GM19023 (cell line): ENCODE results near the gene HTR2A.
A peak's percentile ranks its signal among the peaks of the same experiment; 100 is the strongest.

Source experiments
- ATAC-seq: cut with Tn5 transposase; IDR thresholded peaks from one replicate; pipeline ENCODE4 v1.9.1; 2021; ENCODE audit warnings: mild to moderate bottlenecking, moderate library complexity; ENCODE audit not compliant: unreplicated experiment

Gene HTR2A

GRCh38 chr13:46896341-46897137 lies at the start of gene HTR2A:
Gene HTR2A (minus strand): TSS chr13:46897053. CDS start chr13:46895906, 1,147 bp downstream.
- no peak for ATAC-seq

GRCh38 chr13:46936525-46936924 lies 39.7 kb upstream of the HTR2A start:
- no peak for ATAC-seq

GRCh38 chr13:46934749-46935148 lies 37.9 kb upstream of the HTR2A start:
- no peak for ATAC-seq

DNA sequence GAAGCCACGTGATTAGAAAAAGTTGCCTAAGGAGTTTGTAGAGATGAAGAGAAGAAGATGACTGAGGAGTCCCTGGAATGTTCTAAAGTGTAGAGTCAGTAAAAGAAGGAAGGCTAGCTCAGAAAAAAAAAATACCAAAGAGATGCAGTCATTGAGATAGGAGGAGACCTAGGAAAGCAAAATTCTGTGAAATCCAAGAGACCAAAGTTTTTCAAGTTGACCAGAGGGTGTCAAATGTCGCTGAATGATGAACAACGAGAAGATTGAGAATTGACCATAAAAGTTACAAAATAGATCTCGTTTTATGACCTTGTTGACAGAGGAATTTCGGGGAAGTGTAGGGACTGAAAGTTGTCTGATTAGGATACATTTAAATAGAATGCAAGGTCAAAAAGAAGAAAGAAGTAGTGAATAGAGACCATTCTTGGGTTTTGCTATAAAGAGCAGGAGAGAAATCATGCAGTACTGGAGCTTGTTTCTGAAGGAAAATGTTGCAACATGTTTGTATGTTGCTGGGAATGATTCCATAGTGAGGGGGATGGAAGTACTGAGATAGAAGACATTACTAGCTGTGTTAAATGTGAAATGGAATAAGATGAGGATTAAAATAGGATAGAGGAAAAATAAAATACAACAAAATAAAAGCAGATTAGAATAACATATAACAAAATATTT lies 30.2 kb upstream of the HTR2A start:
- ATAC-seq: no peak

GRCh38 chr13:46925486-46925885 lies 28.6 kb upstream of the HTR2A start:
- ATAC-seq: no peak

- no peak for ATAC-seq
Measured at GRCh38 chr13:46914341-46914740, 17.5 kb upstream of the HTR2A start.

DNA sequence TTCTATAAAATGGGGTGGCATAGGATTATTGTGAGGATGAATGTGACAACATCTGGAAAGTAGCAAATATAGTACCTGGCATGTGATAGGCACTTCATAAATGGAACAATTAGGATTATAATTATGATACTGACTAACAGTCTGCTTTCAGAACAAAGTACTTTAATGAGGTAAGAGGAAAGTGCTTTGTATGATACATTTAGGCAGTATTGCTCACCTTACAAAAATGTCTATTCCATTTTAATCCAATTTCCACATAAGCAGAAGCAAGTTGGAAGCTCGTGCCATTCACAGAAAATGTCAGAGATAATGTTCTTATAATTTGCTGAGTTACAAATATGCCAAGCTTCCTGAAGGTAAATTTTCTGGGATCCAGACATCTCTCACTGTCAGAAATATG lies 16.9 kb upstream of the HTR2A start:
- ATAC-seq: no peak

DNA sequence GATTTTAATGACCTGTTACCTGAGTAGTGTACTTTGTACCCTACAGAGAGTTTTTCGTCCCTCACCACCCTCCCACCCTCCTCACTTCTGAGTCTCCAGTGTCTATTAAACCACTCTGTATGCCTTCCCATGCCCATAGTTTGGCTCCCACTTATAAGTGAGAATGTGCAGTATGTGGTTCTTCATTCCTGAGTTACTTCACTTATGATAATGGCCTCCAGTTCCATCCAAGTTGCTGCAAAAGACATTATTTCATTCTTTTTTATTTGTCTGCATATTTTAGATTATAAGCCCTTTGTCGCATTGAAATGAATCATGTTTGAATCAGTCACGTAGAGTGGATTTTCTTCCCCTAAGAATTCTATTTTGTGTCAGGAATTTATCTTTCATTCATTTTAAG lies 12.2 kb upstream of the HTR2A start:
- no peak for ATAC-seq

DNA sequence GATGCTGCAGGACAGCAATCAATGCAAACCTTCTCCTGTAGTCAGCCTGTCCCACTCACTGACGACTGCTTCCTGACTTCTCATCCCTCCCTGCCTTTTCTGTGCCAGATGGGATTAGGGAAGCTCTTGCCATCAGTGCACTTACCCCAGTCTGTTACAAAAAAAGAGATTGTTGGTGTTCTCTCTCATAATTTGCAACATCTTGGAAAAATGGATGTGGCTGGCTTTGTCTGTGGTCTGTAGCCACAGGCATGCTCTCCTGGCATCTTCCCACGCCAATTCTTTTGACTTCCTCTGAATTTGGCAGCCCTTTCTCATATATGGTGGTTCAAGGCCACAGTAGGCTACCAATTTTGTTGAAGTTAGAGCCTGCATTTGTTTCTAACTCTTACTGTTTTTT lies 11.6 kb upstream of the HTR2A start:
- ATAC-seq: no peak

- no peak for ATAC-seq
Measured at GRCh38 chr13:46906405-46906804, 9.6 kb upstream of the HTR2A start.

DNA sequence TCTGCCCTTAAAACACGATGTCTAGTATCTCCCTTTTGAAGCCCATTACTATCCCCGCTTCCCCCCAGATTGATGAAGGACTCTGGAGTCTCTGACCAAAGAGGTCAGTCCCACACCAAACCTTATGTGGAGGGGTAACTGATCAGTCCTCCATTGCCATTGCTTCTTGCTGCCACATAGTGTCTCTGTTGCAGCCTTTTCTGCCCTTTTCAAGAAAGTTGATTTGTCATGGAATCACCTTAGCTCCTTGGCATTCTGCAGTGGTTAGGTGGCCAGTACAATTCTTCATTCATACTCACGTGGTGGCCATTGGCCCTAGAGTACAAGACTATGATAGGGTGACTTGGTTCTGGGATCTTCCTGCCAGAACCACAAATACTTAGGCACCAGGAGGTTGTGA lies 8.4 kb upstream of the HTR2A start:
- no peak for ATAC-seq

DNA sequence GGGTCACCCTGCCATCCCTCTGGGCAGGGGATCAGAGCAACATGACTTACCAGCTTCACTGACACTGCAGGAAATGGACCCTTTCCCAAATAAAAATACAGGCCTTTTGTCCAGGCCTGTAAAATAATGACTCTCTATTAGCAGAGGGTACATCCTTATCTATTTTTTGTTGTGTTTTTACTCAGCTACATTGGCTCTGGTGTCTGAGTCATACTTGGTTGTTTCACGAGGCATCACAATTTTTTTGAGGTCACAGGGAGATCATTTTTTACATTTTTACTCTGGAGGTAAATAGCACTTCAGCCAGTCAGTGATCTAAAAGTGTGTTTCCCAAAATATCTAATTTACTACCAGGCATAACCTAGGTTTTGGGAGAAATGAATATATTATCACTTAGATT lies 6.9 kb upstream of the HTR2A start:
- ATAC-seq: no peak

- ATAC-seq: no peak
Measured at GRCh38 chr13:46901721-46902120, 4.9 kb upstream of the HTR2A start.

GRCh38 chr13:46899801-46900200 lies 2.9 kb upstream of the HTR2A start:
- no peak for ATAC-seq

- no peak for ATAC-seq
Measured at GRCh38 chr13:46895381-46895780, 1.5 kb downstream of the HTR2A start.

DNA sequence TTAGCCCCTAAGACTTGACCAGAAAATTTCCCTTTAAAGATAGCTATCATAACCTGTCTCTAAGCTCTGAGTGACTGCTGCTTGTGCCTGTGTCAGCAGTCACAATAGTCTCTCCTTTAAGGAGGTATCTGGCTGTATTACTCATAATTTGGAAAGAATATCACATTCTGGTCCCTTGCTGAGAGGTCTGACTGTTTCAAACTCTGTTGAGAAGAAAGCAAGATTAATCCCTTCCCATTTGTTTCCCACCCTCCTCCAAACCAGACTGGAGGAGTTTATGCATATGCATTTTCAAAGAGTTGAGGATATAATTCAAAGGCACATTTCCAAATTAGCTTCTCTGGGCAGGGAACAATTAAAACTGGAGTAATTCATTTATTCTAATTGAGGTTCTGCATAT lies 2.3 kb downstream of the HTR2A start:
- ATAC-seq: no peak

GRCh38 chr13:46893798-46894560 lies 2.9 kb downstream of the HTR2A start:
- peak; percentile 92 for ATAC-seq

DNA sequence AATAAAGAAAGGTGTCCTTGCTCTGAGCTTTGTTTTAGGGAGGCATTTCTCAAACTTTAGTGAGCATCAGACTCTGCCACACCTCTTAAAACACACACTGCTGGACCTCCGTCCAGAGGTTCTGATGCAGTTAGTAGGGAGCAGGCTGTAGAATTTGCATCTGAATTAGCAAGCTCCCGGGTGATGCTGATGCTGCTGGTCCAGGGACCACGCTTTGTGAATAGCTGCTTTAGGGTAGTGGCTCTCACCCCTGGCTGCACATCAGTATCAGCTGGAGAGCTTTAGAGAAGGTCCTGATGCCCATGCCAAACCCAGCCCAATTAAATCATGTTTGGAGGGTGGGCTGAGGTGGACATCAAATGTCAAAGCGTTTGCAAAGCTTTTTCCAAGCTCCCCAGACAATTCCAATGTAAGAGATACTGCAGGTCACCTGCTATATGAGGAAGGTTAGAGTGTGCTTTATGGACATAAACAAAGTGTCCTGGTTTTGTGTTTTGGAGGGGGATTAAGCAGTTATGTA lies 3.6 kb downstream of the HTR2A start:
- no peak for ATAC-seq

GRCh38 chr13:46885018-46885417 lies 11.8 kb downstream of the HTR2A start:
- no peak for ATAC-seq

- no peak for ATAC-seq
Measured at GRCh38 chr13:46884531-46884930, 12.3 kb downstream of the HTR2A start.

DNA sequence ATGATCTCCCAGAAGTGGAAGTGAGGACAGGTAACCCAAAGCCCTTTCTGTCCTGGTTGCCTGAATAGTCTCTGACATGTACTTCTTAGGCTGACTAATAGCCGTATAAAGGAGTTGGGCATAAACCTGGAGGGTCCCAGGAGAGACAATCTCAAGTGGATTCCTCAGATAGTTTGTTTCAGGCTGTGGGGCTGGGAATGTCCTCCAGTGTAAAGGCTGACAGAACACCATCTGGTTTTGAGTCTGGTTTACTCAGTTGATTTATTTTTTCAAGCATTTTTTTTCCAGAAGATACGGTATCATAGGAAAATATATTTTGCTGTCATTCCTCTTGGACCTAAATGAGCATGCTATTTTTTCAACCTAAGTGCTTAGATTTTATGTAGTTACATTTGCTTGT lies 15.2 kb downstream of the HTR2A start:
- no peak for ATAC-seq

DNA sequence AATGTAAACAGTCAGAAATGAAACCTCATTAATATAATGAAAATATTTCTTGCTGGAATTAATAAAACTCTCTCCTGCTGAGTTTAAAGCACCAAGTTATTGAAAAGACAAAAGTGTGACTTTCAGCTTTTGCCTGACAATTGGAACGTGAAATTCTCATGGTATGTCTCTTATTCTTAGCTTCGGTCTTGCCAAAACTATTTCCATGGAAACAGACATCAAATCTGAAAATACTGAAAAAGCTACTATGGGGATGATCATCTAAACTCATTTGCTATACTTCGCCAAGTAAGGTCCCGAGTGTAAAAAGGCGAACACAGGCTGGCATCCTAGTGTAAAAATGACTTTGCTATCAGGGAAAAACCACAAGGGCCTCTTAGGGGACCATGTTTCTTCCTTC lies 22.8 kb downstream of the HTR2A start:
- no peak for ATAC-seq
